Hair follicular keratinocyte (primary cell): Measurements from ENCODE around the gene CCDC141. TPM values are rescaled to one million over a fixed set of nuclear protein-coding genes. Genes with fewer than 3 reads are reported as not detected.

ENCODE experiments used
- total RNA-seq: library from RNA; depleted of rRNA; stranded (reverse); fragments of >200 nt; gene quantifications from 2 replicates; pipeline ENCODE4 v1.2.3, GENCODE V29; 2015

Gene CCDC141
- under 0.01 TPM in 1 of 2 replicates, not detected in the other for total RNA-seq

DNA sequence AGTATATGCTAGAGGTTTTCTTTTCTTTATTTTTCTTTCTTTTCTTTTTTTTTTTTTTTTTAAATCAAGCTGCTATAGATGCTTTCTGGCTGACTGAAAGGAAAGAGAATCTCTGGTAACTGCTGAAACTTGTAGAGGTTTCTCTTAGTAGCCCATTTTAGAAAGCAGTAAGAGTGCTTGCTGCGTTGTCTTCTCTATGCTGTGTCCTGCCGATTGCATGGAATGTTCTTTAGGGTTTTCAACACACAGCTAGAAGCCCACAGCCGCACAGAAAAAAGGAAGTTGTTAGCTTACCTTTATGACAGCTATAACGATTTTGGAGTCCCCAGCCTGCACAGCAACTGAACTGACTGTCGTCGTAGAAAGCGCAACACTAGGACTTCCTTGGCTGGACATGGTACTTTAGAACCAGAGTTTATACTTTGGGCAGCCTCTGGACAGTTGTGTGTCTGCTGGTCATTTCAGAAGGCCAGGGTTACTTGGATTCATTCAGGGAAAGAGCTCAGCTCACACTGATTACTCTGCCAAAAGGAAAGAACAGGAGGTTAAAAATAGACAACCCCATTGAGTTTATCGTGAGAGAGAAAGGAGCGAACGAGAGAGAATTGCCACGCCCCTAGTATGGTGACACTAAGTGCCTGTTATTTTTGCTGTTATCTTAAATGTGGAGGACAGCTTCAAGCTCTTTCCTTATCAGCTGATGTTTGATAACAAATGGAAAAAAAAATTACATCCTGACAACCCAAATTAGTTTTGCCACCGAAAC, at the start of gene CCDC141:
TSS of gene CCDC141 (minus strand) at position 592 of the 766 bp plus-strand sequence. CDS start at position 396, 196 bp downstream.

DNA sequence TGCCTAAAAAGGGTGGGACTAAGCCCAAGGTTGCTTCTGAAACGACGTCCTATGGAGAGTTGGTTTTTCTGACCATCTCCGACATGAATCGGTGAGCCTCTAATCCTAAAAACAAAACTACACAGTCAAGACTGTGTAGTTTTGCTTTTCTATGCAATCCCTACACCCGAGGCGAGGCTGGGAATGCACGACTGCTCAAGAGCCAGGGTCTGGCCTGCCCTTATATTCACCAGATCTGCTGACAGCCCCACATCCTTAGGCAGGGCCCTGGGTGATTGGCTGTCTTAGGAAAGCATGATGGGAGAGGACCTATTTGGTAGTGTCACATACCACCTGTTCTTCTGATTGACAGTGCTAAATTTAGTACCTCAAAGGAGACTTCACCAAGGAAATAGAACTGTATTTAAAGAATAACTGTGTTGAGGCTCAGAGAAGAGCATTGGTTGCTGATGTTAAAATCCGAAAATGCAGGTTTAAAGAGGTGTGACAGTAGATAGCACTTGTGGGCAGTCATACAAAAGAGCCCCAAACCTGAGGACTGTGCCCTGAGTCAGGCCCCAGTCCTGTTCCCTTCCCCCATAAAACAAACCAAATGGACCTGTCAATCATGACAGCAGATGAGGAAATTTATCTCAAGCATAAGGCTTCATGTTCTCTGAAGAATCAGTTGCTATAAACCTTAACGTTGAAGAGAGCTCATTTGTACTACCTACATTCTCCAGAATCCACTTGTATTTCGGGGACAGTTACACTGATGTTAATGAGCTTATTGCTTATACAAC, 242.5 kb downstream of the CCDC141 start, which contains the start of gene TTN:
TSS of gene TTN (minus strand) at position 197 of the 782 bp plus-strand sequence. CDS start 2,781 bp downstream, outside the sequence.

Other genes starting within 250 kb of the CCDC141 start
- under 0.01 TPM in 1 of 2 replicates, not detected in the other for gene TTN, start 242.7 kb downstream of the CCDC141 start, total RNA-seq
- 7.3 and 15.3 TPM in 2 replicates for gene SESTD1, start 214.7 kb upstream of the CCDC141 start, total RNA-seq